ENCODE data around the gene ITPA. TPM values are rescaled to one million over a fixed set of nuclear protein-coding genes. Genes with fewer than 3 reads are reported as not detected.

Gene ITPA
- total and polyA plus RNA-seq, 2 of the 13 experiments (the other 11 are each of a cell fraction or from before 2014, with no cell fraction given): 60.1 to 103 TPM

DNA sequence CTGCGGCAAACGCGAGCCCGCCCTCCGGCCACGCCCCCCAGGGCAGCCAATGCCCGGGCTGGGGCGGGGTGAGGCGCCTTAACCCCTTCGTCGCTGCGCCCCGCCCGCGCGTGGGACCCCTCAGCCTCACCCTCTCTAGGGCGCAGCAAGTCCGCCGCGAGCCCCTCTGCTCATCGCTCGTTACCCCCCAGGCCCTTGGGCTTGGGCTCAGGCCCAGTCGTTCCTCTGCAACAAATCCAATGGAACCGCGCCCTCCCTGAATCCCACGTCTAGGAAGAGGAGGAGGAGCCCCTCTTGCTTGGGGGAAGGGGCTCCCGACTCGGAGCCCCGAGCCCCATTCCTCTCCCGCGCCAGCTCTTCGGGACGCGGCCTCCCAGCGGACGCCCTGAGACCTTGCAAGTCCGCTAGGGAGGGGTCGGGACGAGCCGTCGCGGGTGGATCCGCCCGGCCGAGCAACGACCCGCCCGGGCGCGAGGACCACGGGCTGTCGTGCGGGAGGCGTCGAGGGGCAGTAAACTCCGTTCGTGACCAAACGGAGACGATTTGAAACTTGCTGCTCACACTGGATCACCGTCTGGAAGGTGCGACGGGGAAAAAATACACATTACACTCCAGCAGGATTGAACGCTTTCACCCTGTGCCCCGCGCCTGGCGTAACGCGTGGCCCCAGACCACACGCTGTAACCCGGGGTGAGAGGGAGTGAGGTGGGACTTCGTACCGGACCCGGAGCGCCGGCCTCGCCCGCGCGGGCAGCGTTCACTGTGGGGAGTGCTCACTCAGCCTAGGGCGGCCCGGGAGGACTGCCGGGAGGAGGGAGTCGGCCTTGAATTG lies 35.5 kb upstream of the ITPA start (continued):
- TF ChIP-seq ATF6 (CRISPR knock-in tag; conservative IDR thresholded peaks at IDR 0.05) (no peak; the same call in 1 of the 2 replicates), ZBTB38 (CRISPR knock-in tag; IDR thresholded peaks at IDR 0.05) (peak; percentile 77), SMAD3 (CRISPR knock-in tag; IDR thresholded peaks at IDR 0.05) (peak; percentile 61; the same call in 1 of the 2 replicates), ZNF280D (CRISPR knock-in tag; IDR thresholded peaks at IDR 0.05) (peak; percentile 99), AFF4 (CRISPR knock-in tag; IDR thresholded peaks at IDR 0.05) (0 out of 2 replicates have a peak, but pooled peaks have one; percentile 27), ZFP37 (CRISPR knock-in tag; IDR thresholded peaks at IDR 0.05; ENCODE audit: borderline replicate concordance) (peak; percentile 85), SNAPC4 (CRISPR knock-in tag; IDR thresholded peaks at IDR 0.05) (peak; percentile 94)

All from HepG2 (cell line).